Sigmoid colon (tissue), 4 donors: ENCODE measurements around the gene R3HDM2.

ENCODE experiments used
- CTCF ChIP-seq, 4 experiments: fragments of 450-650 bp in 3 of 4; fragments of 200-600 bp in 1 of 4; IDR thresholded peaks; one replicate each; pipeline ENCODE4 v1.5.1; 2016 to 2019; ENCODE audit warnings: antibody characterized with exemption in 4 of 4, mild to moderate bottlenecking in 3 of 4, moderate library complexity in 2 of 4
- EP300 ChIP-seq, 4 donors: sonication (generic); formaldehyde crosslinking; IDR thresholded peaks; one replicate each; pipeline ENCODE4 v1.6.1; 2017; ENCODE audit warnings: antibody characterized with exemption in 4 of 4
- POLR2AphosphoS5 ChIP-seq, 4 donors: sonication (generic); formaldehyde crosslinking; IDR thresholded peaks; one replicate each; pipeline ENCODE4 v1.6.1; 2017; ENCODE audit warnings: antibody characterized with exemption in 4 of 4

- no peak for TF ChIP-seq CTCF (IDR thresholded peaks at IDR 0.05)
- no peak for TF ChIP-seq EP300 (IDR thresholded peaks at IDR 0.05)
- no peak for TF ChIP-seq POLR2AphosphoS5 (IDR thresholded peaks at IDR 0.05)
These were observed 212.6 kb downstream of the R3HDM2 start for GRCh38 chr12:57218030-57218853.
